Brain microvascular endothelial cell (primary cell): ENCODE measurements around the gene B4GALT2.

Source experiments
- DNase-seq: peaks from one replicate; pipeline ENCODE4 v3.0.0-alpha.2; 2020
- H3K27ac ChIP-seq: fragments of 250-450 bp; sonication (Bioruptor Pico); 2 replicates; pipeline ENCODE4 v1.5.1; 2020; ENCODE audit warnings: mild to moderate bottlenecking, moderate library complexity
- H3K27me3 ChIP-seq: fragments of 250-450 bp; sonication (Bioruptor Pico); replicated peaks from 2 replicates; pipeline ENCODE4 v1.5.1; 2020; ENCODE audit warnings: mild to moderate bottlenecking
- H3K36me3 ChIP-seq: fragments of 250-450 bp; sonication (Bioruptor Pico); replicated peaks from 2 replicates; pipeline ENCODE4 v1.5.1; 2020; ENCODE audit warnings: mild to moderate bottlenecking
- H3K4me3 ChIP-seq: 2 replicates; pipeline ENCODE4 v1.5.1; 2011; ENCODE audit warnings: low read depth, mild to moderate bottlenecking, control low read depth, low read length, moderate library complexity
- CTCF ChIP-seq: IDR thresholded peaks from 2 replicates; pipeline ENCODE4 v1.5.1; 2011; ENCODE audit warnings: low read depth, mild to moderate bottlenecking, moderate library complexity, low read length, control low read depth, inconsistent platforms; ENCODE audit errors: missing control alignments
- in situ Hi-C: cut with HindIII; loops from 2 replicates; pipeline ENCODE4 v1.10.0; 2017; ENCODE audit warnings: low sequenced_read_pairs, low pct_ligation_motif_present

Gene B4GALT2

GRCh38 chr1:44037154-44037553 is 58.1 kb downstream of the B4GALT2 start:
- in situ Hi-C loops = no loop called here

GRCh38 chr1:44038876-44039657 is 60.1 kb downstream of the B4GALT2 start:
- peak; percentile 72 for DNase-seq
- TF ChIP-seq CTCF = no peak
- Histone ChIP-seq H3K27me3 (no peaks in the 10 kb centered on the region), H3K27ac (peak overlapping the region; percentile 83), H3K36me3 (no peaks in the 10 kb centered on the region), H3K4me3 (no peak overlapping the region)
- in situ Hi-C loops = no loop called here

More at GRCh38 chr1:44037154-44037553, 58.1 kb downstream of the B4GALT2 start:
- Histone ChIP-seq H3K27me3 (no peaks in the 10 kb centered on the region), H3K4me3 (no peak overlapping the region), H3K36me3 (no peaks in the 10 kb centered on the region), H3K27ac (no peak overlapping the region)
- no peak for DNase-seq
- no peak for TF ChIP-seq CTCF

- Histone ChIP-seq H3K36me3 (no peaks in the 10 kb centered on the region), H3K27ac (no peak overlapping the region), H3K4me3 (no peak overlapping the region), H3K27me3 (no peaks in the 10 kb centered on the region)
- no peak for DNase-seq
- in situ Hi-C loops = no loop called here
- no peak for TF ChIP-seq CTCF
Measured at GRCh38 chr1:44040418-44040817, 61.4 kb downstream of the B4GALT2 start.
